Measurements from ENCODE around the gene AFF3. TPM values are rescaled to one million over a fixed set of nuclear protein-coding genes. Genes with fewer than 3 reads are reported as not detected.

Gene AFF3
- total and polyA plus RNA-seq, 2 donors (not counting 1 experiment from before 2014, with no cell fraction given): 0.50 to 2.5 TPM

DNA sequence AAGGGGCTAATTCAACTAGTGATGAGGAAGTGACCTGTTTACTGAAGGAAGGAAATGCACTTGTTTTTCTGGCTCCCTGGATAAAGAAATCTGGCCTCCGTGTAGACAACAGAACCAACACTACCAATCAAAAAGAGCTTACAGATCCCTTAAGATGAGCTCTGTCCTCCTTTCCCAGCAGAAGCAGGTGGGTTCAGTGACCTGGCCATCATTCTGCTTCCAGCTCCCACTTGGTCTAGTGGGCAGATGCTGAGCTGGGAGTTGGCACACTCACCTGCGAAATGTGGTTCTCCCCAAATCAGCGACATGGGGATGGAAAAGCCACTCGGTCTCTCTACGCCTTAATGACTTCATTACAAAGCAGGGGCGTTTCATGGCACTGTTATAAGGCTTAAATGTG, 132.6 kb downstream of the AFF3 start:
- peaks cover 19% of the 10 kb centered on the region for H3K4me1 ChIP-seq (ENCODE audit: control insufficient read depth, extremely low read depth, insufficient read depth, low read length)
- no peaks in the 10 kb centered on the region for H3K27me3 ChIP-seq (ENCODE audit: control insufficient read depth, insufficient read depth, low read length)
- H3K4me2 ChIP-seq (ENCODE audit: extremely low read depth, insufficient read depth, low read length): no peak overlapping the region
- H4K20me1 ChIP-seq (ENCODE audit: control insufficient read depth, extremely low read depth, insufficient read depth, low read length): no peaks in the 10 kb centered on the region
- H3K27ac ChIP-seq (ENCODE audit: insufficient read depth, low read length): no peak overlapping the region
- no peak overlapping the region for H3K9ac ChIP-seq (ENCODE audit: insufficient read depth, low read length)
- no peak overlapping the region for H2AFZ ChIP-seq (ENCODE audit: low read length)
- DNase-seq (ENCODE audit: low read depth in 2 of 2): no peak
- H3K4me3 ChIP-seq (replicated peaks in 1 of 4; ENCODE audit: control extremely low read depth in 1 of 4, insufficient read depth in 1 of 4, low read depth in 3 of 4, low read length in 4 of 4): no peak overlapping the region
- no peaks in the 10 kb centered on the region for H3K36me3 ChIP-seq (ENCODE audit: control insufficient read depth, insufficient read depth, low read length)
- TF ChIP-seq EZH2 (IDR thresholded peaks at IDR 0.05; ENCODE audit: low read length, missing control alignments): no peak
- no peak for TF ChIP-seq CTCF (conservative IDR thresholded peaks at IDR 0.05 in 1 of 2, IDR thresholded peaks at IDR 0.05 in 1 of 2; ENCODE audit: low read depth in 1 of 2, low read length in 2 of 2)
- no peaks in the 10 kb centered on the region for H3K9me3 ChIP-seq (ENCODE audit: control insufficient read depth, insufficient read depth, low read depth, low read length)
- H3K79me2 ChIP-seq (ENCODE audit: control insufficient read depth, insufficient read depth, low read length): no peaks in the 10 kb centered on the region

- no peaks in the 10 kb centered on the region for H4K20me1 ChIP-seq (ENCODE audit: control insufficient read depth, extremely low read depth, insufficient read depth, low read length)
- no peaks in the 10 kb centered on the region for H3K27me3 ChIP-seq (ENCODE audit: control insufficient read depth, insufficient read depth, low read length)
- H3K4me2 ChIP-seq (ENCODE audit: extremely low read depth, insufficient read depth, low read length): no peak overlapping the region
- H3K4me3 ChIP-seq (replicated peaks in 1 of 4; ENCODE audit: control extremely low read depth in 1 of 4, insufficient read depth in 1 of 4, low read depth in 3 of 4, low read length in 4 of 4): no peak overlapping the region
- H3K4me1 ChIP-seq (ENCODE audit: control insufficient read depth, extremely low read depth, insufficient read depth, low read length): peaks cover 15% of the 10 kb centered on the region
- TF ChIP-seq EZH2 (IDR thresholded peaks at IDR 0.05; ENCODE audit: low read length, missing control alignments) (no peak), CTCF (conservative IDR thresholded peaks at IDR 0.05 in 1 of 2, IDR thresholded peaks at IDR 0.05 in 1 of 2; ENCODE audit: low read depth in 1 of 2, low read length in 2 of 2) (no peak)
- H2AFZ ChIP-seq (ENCODE audit: low read length): no peak overlapping the region
- no peaks in the 10 kb centered on the region for H3K79me2 ChIP-seq (ENCODE audit: control insufficient read depth, insufficient read depth, low read length)
- H3K9ac ChIP-seq (ENCODE audit: insufficient read depth, low read length): no peak overlapping the region
- no peaks in the 10 kb centered on the region for H3K36me3 ChIP-seq (ENCODE audit: control insufficient read depth, insufficient read depth, low read length)
- H3K9me3 ChIP-seq (ENCODE audit: control insufficient read depth, insufficient read depth, low read depth, low read length): no peaks in the 10 kb centered on the region
- DNase-seq (ENCODE audit: low read depth in 2 of 2): peak; percentile 31 to 81
- no peak overlapping the region for H3K27ac ChIP-seq (ENCODE audit: insufficient read depth, low read length)
These were observed 133.4 kb downstream of the AFF3 start for GRCh38 chr2:100008956-100009355.

GRCh38 chr2:100006516-100006915, 135.9 kb downstream of the AFF3 start:
- no peak overlapping the region for H3K27ac ChIP-seq (ENCODE audit: insufficient read depth, low read length)
- H3K4me2 ChIP-seq (ENCODE audit: extremely low read depth, insufficient read depth, low read length): no peak overlapping the region
- H3K9me3 ChIP-seq (ENCODE audit: control insufficient read depth, insufficient read depth, low read depth, low read length): no peaks in the 10 kb centered on the region
- no peaks in the 10 kb centered on the region for H3K36me3 ChIP-seq (ENCODE audit: control insufficient read depth, insufficient read depth, low read length)
- TF ChIP-seq EZH2 (IDR thresholded peaks at IDR 0.05; ENCODE audit: low read length, missing control alignments) (no peak), CTCF (conservative IDR thresholded peaks at IDR 0.05 in 1 of 2, IDR thresholded peaks at IDR 0.05 in 1 of 2; ENCODE audit: low read depth in 1 of 2, low read length in 2 of 2) (no peak)
- H3K4me1 ChIP-seq (ENCODE audit: control insufficient read depth, extremely low read depth, insufficient read depth, low read length): peaks cover 6% of the 10 kb centered on the region
- no peaks in the 10 kb centered on the region for H3K27me3 ChIP-seq (ENCODE audit: control insufficient read depth, insufficient read depth, low read length)
- H3K9ac ChIP-seq (ENCODE audit: insufficient read depth, low read length): no peak overlapping the region
- no peaks in the 10 kb centered on the region for H4K20me1 ChIP-seq (ENCODE audit: control insufficient read depth, extremely low read depth, insufficient read depth, low read length)
- H3K4me3 ChIP-seq (replicated peaks in 1 of 4; ENCODE audit: control extremely low read depth in 1 of 4, insufficient read depth in 1 of 4, low read depth in 3 of 4, low read length in 4 of 4): no peak overlapping the region
- H2AFZ ChIP-seq (ENCODE audit: low read length): no peak overlapping the region
- no peaks in the 10 kb centered on the region for H3K79me2 ChIP-seq (ENCODE audit: control insufficient read depth, insufficient read depth, low read length)
- no peak for DNase-seq (ENCODE audit: low read depth in 2 of 2)

All from fibroblast of lung (primary cell).